Islet of Langerhans (tissue), 1 donor: ENCODE measurements around the gene NLRP4.
"Not testable (repeated sequence)": the region's sequence is repeated elsewhere in the genome, so short reads cannot be mapped to it uniquely, and the experiment has no call there.

Experiments
- FAIRE-seq: peaks from one replicate; lab custom pipeline; 2011; peaks lifted over from hg19 to GRCh38; lab: Jason Lieb, UNC

The NLRP4 gene

GRCh38 chr19:55882626-55883025 lies 46.3 kb downstream of the NLRP4 start:
- no peak for FAIRE-seq

- FAIRE-seq: no peak
Measured at GRCh38 chr19:55898911-55899310, 62.6 kb downstream of the NLRP4 start.

GRCh38 chr19:55901369-55902079 lies 65.2 kb downstream of the NLRP4 start:
- no peak for FAIRE-seq

GRCh38 chr19:55902080-55902751 lies 65.9 kb downstream of the NLRP4 start:
- no peak for FAIRE-seq

GRCh38 chr19:55907286-55907685 lies 70.9 kb downstream of the NLRP4 start:
- FAIRE-seq: no peak

GRCh38 chr19:55907746-55908145 lies 71.4 kb downstream of the NLRP4 start:
- FAIRE-seq: no peak

GRCh38 chr19:55909801-55910200 lies 73.5 kb downstream of the NLRP4 start:
- no peak for FAIRE-seq

- no peak for FAIRE-seq
Measured at GRCh38 chr19:55912916-55913315, 76.6 kb downstream of the NLRP4 start.

- no peak for FAIRE-seq
Measured at GRCh38 chr19:55913643-55914268, 77.4 kb downstream of the NLRP4 start.

GRCh38 chr19:55923556-55923955 lies 87.2 kb downstream of the NLRP4 start:
- FAIRE-seq: no peak

- FAIRE-seq: no peak
Measured at GRCh38 chr19:55927991-55928390, 91.7 kb downstream of the NLRP4 start.

GRCh38 chr19:55929258-55929657 lies 92.9 kb downstream of the NLRP4 start:
- FAIRE-seq: not testable (repeated sequence)

GRCh38 chr19:55930996-55931515 lies 94.7 kb downstream of the NLRP4 start:
- no peak for FAIRE-seq
